Coronary artery (tissue), 2 donors: ENCODE results near the gene CYP46A1.

ENCODE experiments used
- DNase-seq: peaks from one replicate; pipeline ENCODE4 v3.0.0-alpha.2; 2017; ENCODE audit warnings: low spot score
- H3K27ac ChIP-seq, 2 donors: fragments of 200-600 bp; sonication (generic); one replicate each; pipeline ENCODE4 v1.5.1; 2016 to 2019
- H3K4me3 ChIP-seq: fragments of 200-600 bp; sonication (generic); 2 replicates; pipeline ENCODE4 v1.5.1; 2016; ENCODE audit warnings: mild to moderate bottlenecking, moderate library complexity
- TF ChIP-seq, protein P1 (sequence below): fragments of 200-600 bp; sonication (generic); IDR thresholded peaks from one replicate; pipeline ENCODE4 v1.5.1; 2019; ENCODE audit warnings: antibody characterized with exemption

CYP46A1 gene

DNA sequence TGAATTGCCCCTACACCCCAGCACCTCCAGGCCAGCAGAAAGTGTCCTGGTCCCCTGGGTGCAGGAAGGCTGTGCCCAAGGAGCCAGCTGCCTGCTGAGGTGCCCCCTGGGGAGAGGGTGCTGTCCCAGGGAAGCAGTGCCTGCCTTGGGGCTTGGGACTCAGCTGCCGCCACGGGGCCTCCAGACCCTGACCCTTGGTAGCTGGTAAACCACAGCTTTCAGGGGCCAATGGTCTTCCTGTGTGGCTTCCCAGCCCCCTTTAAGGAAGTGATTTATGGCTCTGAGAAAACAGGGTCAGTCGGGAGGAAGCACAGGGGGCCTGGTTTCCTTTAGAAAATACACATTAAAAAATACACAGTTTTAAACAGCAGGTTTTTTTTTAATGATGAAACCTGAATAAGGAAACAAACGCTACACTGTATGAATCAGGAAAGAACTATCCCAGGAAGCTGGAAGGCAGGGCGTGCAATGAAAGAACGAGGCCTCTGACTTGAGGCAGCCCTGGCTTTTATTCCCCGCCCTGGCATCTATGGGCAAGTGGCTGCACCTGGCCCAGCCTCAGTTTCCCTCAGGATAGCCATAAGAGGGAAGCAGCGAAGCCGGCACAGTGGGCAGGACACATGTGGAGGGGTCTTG lies 68.5 kb downstream of the CYP46A1 start:
- DNase-seq: no peak
- TF ChIP-seq, protein P1, sequence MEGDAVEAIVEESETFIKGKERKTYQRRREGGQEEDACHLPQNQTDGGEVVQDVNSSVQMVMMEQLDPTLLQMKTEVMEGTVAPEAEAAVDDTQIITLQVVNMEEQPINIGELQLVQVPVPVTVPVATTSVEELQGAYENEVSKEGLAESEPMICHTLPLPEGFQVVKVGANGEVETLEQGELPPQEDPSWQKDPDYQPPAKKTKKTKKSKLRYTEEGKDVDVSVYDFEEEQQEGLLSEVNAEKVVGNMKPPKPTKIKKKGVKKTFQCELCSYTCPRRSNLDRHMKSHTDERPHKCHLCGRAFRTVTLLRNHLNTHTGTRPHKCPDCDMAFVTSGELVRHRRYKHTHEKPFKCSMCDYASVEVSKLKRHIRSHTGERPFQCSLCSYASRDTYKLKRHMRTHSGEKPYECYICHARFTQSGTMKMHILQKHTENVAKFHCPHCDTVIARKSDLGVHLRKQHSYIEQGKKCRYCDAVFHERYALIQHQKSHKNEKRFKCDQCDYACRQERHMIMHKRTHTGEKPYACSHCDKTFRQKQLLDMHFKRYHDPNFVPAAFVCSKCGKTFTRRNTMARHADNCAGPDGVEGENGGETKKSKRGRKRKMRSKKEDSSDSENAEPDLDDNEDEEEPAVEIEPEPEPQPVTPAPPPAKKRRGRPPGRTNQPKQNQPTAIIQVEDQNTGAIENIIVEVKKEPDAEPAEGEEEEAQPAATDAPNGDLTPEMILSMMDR: no peak
- H3K27ac ChIP-seq: peak overlapping the region; percentile 45 to 79
- H3K4me3 ChIP-seq: no peak overlapping the region

GRCh38 chr14:99753225-99754140 lies 69.4 kb downstream of the CYP46A1 start:
- Histone ChIP-seq H3K27ac (peak overlapping the region; percentile 47 to 79), H3K4me3 (no peak overlapping the region)
- no peak for DNase-seq
- TF ChIP-seq, protein P1: no peak

GRCh38 chr14:99754141-99755067 lies 70.3 kb downstream of the CYP46A1 start:
- TF ChIP-seq, protein P1: no peak
- H3K27ac ChIP-seq: peak overlapping the region; percentile 47 to 79
- no peak overlapping the region for H3K4me3 ChIP-seq
- no peak for DNase-seq

- no peak for DNase-seq
- TF ChIP-seq, protein P1: no peak
- peak overlapping the region; percentile 47 to 79 for H3K27ac ChIP-seq
- H3K4me3 ChIP-seq: no peak overlapping the region
Measured at GRCh38 chr14:99755068-99755405, 70.9 kb downstream of the CYP46A1 start.

DNA sequence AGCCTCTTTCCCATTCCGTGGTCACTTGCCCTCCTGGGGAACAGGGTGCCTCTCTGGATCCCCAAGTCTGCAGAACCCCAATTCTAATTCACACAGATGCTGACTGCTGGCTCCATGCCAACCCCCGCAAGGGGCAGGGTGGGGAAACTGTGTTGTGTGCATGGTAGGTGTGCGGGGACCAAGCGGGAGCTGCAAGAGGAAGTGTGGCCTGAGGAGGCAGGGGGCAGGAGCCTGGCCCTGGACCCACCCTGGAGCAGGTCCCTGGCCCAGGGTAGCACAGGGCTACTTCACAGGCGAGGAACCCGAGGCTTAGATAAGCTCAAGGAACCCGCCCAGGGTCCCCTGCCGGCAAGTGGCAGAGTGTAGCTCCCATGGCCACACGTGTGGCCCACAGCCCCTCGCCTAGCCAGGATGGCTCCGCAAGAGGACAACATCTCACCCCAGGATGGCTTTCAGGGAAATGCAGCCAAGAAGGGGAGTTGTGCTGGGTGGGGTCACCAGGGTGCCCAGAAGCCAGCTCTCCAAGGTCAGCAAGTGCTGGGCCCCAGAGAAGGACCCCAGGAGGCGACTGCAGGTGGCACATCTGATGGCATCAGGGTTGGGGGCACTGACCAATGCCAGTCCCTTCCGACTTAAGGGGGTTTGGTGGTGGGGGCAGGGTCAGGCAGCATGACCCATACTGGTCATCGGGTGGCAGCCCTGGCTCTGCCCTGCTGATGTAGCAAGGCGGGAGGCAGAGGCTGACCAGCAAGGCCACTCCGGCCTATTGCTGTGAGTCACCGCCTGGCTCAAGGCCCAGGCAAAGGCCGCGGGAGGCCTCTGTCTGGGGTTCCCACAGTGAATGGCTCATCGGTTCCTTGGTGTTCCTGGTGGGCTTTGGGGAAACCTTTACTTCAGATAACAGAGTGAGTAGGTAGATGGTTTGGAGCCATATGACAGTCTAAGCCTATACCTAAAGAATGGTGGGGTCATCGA lies 71.8 kb downstream of the CYP46A1 start:
- Histone ChIP-seq H3K27ac (peak overlapping the region; percentile 31 to 79), H3K4me3 (no peak overlapping the region)
- peak; percentile 92 for DNase-seq
- TF ChIP-seq, protein P1: no peak

DNA sequence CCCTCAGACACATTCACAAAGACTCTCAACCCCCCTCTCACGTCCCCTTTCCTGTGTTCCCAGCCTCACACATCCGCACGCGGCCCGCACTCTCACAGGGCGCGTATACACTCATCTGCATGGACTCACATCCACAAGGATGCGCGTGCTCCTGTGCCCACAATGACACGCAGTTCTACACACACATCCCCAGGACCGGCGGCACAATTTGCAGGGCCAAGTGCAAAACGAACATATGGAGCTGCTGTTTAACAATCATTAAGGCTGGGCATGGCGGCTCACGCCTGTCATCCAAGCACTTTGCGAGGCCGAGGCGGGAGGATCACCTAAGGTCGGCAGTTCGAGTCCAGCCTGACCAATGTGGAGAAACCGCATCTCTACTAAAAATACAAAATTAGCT lies 72.7 kb downstream of the CYP46A1 start:
- H3K27ac ChIP-seq: peak overlapping the region; percentile 31 to 79
- H3K4me3 ChIP-seq: no peak overlapping the region
- TF ChIP-seq, protein P1: no peak
- no peak for DNase-seq
